ENCODE results near the gene MYO9B. TPM values are rescaled to one million over a fixed set of nuclear protein-coding genes. Genes with fewer than 3 reads are reported as not detected.

Gene MYO9B
- total and polyA plus RNA-seq, 2 of the 13 experiments (the other 11 are each of a cell fraction or from before 2014, with no cell fraction given): 18.0 to 18.3 TPM

- 0 out of 2 replicates have a peak, but pooled peaks have one; percentile 39 for TF ChIP-seq ZBTB34 (CRISPR knock-in tag; IDR thresholded peaks at IDR 0.05)
- peak; percentile 50; the same call in 1 of the 2 replicates for TF ChIP-seq ZNF572 (CRISPR knock-in tag; IDR thresholded peaks at IDR 0.05)
- TF ChIP-seq, protein P1, sequence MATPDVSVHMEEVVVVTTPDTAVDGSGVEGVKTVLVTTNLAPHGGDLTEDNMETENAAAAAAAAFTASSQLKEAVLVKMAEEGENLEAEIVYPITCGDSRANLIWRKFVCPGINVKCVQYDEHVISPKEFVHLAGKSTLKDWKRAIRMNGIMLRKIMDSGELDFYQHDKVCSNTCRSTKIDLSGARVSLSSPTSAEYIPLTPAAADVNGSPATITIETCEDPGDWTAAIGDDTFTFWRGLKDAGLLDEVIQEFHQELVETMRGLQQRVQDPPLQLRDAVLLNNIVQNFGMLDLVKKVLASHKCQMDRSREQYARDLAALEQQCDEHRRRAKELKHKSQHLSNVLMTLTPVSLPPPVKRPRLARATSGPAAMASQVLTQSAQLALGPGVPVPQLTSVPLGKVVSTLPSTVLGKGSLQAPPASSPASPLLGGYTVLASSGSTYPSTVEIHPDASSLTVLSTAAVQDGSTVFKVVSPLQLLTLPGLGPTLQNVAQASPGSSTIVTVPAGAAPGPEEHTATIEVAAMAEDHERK (CRISPR knock-in tag; IDR thresholded peaks at IDR 0.05; ENCODE audit: low read depth): no peak
- TF ChIP-seq, protein P2, sequence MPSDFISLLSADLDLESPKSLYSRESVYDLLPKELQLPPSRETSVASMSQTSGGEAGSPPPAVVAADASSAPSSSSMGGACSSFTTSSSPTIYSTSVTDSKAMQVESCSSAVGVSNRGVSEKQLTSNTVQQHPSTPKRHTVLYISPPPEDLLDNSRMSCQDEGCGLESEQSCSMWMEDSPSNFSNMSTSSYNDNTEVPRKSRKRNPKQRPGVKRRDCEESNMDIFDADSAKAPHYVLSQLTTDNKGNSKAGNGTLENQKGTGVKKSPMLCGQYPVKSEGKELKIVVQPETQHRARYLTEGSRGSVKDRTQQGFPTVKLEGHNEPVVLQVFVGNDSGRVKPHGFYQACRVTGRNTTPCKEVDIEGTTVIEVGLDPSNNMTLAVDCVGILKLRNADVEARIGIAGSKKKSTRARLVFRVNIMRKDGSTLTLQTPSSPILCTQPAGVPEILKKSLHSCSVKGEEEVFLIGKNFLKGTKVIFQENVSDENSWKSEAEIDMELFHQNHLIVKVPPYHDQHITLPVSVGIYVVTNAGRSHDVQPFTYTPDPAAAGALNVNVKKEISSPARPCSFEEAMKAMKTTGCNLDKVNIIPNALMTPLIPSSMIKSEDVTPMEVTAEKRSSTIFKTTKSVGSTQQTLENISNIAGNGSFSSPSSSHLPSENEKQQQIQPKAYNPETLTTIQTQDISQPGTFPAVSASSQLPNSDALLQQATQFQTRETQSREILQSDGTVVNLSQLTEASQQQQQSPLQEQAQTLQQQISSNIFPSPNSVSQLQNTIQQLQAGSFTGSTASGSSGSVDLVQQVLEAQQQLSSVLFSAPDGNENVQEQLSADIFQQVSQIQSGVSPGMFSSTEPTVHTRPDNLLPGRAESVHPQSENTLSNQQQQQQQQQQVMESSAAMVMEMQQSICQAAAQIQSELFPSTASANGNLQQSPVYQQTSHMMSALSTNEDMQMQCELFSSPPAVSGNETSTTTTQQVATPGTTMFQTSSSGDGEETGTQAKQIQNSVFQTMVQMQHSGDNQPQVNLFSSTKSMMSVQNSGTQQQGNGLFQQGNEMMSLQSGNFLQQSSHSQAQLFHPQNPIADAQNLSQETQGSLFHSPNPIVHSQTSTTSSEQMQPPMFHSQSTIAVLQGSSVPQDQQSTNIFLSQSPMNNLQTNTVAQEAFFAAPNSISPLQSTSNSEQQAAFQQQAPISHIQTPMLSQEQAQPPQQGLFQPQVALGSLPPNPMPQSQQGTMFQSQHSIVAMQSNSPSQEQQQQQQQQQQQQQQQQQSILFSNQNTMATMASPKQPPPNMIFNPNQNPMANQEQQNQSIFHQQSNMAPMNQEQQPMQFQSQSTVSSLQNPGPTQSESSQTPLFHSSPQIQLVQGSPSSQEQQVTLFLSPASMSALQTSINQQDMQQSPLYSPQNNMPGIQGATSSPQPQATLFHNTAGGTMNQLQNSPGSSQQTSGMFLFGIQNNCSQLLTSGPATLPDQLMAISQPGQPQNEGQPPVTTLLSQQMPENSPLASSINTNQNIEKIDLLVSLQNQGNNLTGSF (CRISPR knock-in tag; IDR thresholded peaks at IDR 0.05): no peak
- TF ChIP-seq BCL3 (CRISPR knock-in tag; IDR thresholded peaks at IDR 0.05): peak; percentile 65; the same call in 1 of the 2 replicates
- TF ChIP-seq BHLHE40 (IDR thresholded peaks at IDR 0.05; ENCODE audit: low read length): peak; percentile 47; the same call in 1 of the 2 replicates
- no peak for TF ChIP-seq SMYD3 (CRISPR knock-in tag; IDR thresholded peaks at IDR 0.05)
- peak; percentile 96 for TF ChIP-seq HNF4G (IDR thresholded peaks at IDR 0.05; ENCODE audit: borderline replicate concordance, low read depth, low read length)
- peak; percentile 94 for TF ChIP-seq HNF4G (CRISPR knock-in tag; IDR thresholded peaks at IDR 0.05; ENCODE audit: borderline replicate concordance, low read depth)
- peak; percentile 82; the same call in 1 of the 2 replicates for TF ChIP-seq TFAP4 (IDR thresholded peaks at IDR 0.05; ENCODE audit: borderline replicate concordance, low read depth)
- TF ChIP-seq PRPF4 (IDR thresholded peaks at IDR 0.05; ENCODE audit: low read depth, low read length, poor library complexity, severe bottlenecking): no peak
- no peak for TF ChIP-seq ARID2 (CRISPR knock-in tag; IDR thresholded peaks at IDR 0.05; ENCODE audit: borderline replicate concordance)
- TF ChIP-seq ZNF121 (CRISPR knock-in tag; IDR thresholded peaks at IDR 0.05): peak; percentile 79
- no peak for TF ChIP-seq RNF219 (CRISPR knock-in tag; IDR thresholded peaks at IDR 0.05)
Measured at GRCh38 chr19:17248011-17248776, 172.6 kb downstream of the MYO9B start (continued).
